Gastroesophageal sphincter (tissue), 3 donors: ENCODE results near the gene ACTR3C.

Source experiments
- EP300 ChIP-seq: sonication (generic); formaldehyde crosslinking; IDR thresholded peaks from one replicate; pipeline ENCODE4 v1.6.1; 2017; ENCODE audit warnings: antibody characterized with exemption, mild to moderate bottlenecking
- POLR2A ChIP-seq, 2 donors: fragments of 450-650 bp; IDR thresholded peaks; one replicate each; pipeline ENCODE4 v1.6.1; 2017; ENCODE audit warnings: antibody characterized with exemption in 2 of 2, mild to moderate bottlenecking in 2 of 2, moderate library complexity in 1 of 2
- POLR2AphosphoS5 ChIP-seq: sonication (generic); formaldehyde crosslinking; IDR thresholded peaks from one replicate; pipeline ENCODE4 v1.6.1; 2017; ENCODE audit warnings: antibody characterized with exemption
- TF ChIP-seq, protein P1 (sequence below), 4 experiments: fragments of 200-600 bp in 2 of 4; fragments of 450-650 bp in 2 of 4; sonication (generic) in 1 of 4; IDR thresholded peaks; one replicate each; pipeline ENCODE4 v1.5.1; 2017 to 2019; ENCODE audit warnings: antibody characterized with exemption in 4 of 4, mild to moderate bottlenecking in 2 of 4, moderate library complexity in 2 of 4

DNA sequence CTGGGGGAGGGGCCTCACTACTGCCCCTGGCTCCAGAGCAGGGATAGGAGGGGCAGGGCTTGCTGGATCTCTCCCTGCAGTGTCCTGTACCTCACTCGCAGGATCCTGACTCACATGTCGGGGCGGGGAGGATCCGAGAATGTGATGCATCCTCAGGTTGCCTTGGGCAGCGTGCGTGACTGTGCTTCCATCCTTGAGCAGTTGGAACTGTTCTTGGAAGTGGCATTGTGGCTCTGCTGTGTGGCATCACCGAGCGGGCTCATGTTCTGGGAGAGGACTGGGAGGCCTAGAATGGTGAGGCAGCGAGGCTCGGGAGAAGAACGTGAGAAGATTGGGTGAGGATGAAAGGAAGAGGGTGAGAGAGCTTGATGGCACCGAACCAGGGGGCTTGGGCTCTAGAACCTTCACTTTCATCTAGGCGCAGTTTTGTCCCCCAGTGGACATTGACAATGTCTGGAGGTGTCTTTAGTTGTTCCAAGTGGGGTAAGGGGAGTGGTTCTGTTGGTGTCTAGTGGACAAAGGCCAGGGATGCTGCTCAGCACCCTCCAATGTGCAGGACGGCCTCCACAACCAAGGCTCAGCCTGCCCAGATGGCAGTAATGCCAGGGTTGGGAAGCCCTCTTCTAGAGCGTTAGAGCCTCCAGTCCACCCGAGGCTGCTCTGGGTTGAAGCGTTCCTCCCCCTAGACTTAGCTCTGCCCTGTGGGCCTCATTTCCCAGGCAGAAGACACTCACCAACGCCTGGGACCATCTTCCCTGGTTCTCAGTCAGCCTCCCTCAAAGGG lies 9.7 kb upstream of the ACTR3C start:
- TF ChIP-seq, protein P1, sequence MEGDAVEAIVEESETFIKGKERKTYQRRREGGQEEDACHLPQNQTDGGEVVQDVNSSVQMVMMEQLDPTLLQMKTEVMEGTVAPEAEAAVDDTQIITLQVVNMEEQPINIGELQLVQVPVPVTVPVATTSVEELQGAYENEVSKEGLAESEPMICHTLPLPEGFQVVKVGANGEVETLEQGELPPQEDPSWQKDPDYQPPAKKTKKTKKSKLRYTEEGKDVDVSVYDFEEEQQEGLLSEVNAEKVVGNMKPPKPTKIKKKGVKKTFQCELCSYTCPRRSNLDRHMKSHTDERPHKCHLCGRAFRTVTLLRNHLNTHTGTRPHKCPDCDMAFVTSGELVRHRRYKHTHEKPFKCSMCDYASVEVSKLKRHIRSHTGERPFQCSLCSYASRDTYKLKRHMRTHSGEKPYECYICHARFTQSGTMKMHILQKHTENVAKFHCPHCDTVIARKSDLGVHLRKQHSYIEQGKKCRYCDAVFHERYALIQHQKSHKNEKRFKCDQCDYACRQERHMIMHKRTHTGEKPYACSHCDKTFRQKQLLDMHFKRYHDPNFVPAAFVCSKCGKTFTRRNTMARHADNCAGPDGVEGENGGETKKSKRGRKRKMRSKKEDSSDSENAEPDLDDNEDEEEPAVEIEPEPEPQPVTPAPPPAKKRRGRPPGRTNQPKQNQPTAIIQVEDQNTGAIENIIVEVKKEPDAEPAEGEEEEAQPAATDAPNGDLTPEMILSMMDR (IDR thresholded peaks at IDR 0.05) = no peak
- no peak for TF ChIP-seq POLR2A (IDR thresholded peaks at IDR 0.05)
- TF ChIP-seq EP300 = no peak
- TF ChIP-seq POLR2AphosphoS5 = no peak
